Measurements from ENCODE around the gene UGT1A6.
"Not testable (repeated sequence)": the region's sequence is repeated elsewhere in the genome, so short reads cannot be mapped to it uniquely, and the experiment has no call there.

Gene UGT1A6

DNA sequence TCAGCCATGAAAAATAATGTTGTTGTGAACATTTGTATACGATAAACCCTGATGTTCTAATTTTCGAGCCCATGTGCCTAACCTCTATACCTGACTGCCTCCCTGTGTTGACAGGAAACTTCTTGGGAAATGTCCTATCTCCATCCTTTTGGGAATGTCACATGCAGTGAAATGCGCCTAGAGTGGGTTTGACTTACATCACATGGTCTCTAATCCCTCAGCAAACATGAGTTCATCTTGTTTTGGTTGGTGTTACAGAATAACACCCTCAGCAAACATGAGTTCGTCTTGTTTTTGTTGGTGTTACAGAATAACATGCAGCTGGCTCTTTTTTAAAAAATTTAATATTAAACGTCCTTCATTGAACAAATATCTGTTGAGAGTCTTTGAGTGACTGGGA lies 4.3 kb upstream of the UGT1A6 start:
- DNase-seq: no peak

DNA sequence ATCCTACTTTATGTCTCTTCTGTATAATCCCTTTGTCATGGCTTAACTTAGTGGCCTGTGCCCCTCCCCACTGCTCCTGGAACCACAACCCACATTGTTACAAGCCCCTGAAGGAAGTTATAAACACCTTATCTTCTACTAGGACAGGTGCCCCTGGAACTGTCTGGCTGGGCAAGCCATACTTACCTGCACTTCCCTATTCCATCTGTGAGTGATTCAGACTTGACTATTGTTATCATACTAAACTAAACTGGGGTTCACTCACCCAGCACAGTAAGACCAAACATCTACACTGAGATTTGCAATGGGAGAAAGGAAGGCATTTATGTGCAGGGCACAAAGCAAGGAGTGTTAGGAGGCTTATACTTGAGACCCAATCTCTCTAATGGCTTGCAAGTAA lies 3.7 kb upstream of the UGT1A6 start:
- DNase-seq: no peak

DNA sequence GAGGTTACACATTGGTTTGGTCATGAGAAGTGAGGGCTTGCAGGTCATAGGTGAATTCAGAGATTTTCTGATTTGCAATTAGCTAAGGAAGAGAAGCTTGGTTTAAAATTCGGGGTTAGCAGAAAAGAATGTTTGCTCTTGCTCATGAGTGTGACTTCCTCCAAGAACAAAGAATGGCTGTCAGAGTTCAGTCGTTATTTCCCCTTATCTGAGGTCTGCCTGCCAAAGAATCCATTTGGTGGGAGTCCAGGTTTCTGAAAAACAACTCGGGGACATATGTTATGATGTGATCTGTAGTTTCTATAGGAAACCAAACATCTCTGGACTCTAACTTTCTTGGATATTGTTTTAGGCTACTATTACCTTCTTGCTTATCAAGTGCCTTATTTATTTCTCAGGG lies 3.2 kb upstream of the UGT1A6 start:
- DNase-seq: no peak

DNA sequence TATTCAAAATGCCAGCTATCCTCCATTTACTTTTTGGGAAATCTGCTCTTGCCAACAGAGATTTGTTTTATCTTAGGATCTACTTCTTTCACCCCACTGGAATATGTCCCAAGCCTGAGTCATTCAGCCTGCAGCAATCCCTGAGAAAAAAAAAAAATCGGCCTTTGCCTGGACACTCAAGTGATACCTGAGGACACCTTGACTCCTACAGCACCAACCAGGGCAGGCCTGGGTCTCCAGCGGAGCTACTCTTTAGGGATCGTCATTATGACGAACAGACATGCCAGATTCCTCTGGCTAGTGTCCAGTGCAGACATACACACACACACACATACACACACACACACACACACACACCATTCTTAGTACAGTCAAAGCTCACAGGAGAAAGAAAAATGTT lies 2.2 kb upstream of the UGT1A6 start:
- no peak for DNase-seq

DNA sequence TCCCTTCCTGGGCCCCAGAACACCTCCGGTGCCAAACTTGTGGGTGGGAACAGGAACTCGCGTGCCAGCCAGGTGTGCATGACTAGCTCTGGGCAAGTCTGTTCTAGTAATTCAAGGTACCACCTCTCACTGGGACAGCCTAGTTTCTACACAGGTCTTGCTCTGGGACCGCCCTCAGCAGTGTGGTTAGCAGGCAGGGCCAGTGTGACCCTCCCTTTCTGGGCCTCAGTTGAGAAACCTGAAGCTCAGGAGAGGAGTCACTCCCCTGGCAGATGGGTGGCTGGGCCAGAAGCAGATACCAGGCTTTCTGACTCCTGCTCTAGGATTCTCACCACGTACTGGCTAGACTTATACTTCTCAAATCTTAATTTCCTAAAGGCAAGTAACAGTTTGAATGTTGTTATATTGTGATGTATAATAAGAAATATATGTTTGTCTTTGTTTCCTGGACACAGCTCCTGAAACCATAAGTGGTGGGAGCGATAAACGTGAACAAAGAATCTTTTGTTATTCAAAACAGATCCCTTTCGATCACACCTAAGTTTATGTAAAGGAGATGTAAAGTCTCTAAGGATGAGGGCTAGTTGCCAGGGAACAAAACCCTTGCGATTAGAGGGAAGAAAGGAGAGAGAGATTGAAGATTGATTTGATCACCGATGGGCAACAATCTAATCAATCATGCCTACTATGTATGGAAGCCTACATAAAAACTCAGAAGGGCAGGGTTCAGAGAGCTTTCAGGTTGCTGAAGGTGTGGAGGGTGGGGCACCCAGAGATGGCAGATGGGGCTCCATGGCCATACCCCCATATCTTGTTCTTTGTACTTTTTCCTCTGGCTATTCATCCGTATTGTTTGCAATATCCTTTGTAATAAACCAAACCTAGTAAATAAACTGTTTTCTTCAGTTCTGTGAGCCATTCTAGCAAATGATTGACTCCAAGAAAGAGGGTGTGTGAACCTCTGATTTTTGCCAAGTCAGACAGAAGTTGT lies 952 bp upstream of the UGT1A6 start:
- DNase-seq: no peak

DNA sequence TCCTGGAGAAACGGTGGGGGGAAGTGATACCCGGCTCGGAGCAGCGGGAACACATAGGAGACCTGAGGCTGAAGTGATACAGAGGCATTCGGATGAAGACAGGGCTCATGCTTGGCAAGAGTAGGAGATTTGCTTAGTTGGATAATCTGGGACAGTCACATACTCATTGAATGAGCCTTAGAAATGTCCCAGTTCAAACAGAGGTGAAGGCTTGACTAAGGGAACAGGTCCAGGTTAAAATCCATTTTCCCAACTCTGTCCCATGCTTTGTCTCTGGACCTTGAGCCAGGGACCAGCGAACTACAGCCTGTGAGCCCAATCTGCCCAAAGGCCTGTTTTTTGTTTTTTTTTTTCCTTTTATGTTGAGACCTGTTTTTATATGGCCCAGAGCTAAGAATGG lies 1.3 kb downstream of the UGT1A6 start:
- no peak for DNase-seq

DNA sequence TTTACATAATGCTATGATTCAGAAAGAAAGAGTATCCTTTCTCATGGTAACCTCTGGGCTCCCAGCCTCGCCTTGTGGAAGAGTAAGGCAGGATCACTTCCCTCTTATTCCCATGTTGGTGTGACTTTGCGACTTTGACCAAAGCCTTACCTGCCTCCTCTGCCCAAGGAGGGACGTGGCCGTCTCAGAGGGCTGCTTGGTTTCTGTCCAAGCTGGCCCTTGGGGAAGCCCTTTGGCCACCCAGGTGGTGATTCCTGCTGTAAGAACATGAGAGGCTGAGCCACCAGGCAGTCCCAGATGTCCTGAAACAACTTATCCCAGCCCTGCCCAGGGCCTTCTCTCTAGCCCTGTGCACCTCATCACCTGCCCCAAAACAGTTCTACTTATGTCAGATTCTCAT lies 6.0 kb downstream of the UGT1A6 start:
- DNase-seq: no peak

DNA sequence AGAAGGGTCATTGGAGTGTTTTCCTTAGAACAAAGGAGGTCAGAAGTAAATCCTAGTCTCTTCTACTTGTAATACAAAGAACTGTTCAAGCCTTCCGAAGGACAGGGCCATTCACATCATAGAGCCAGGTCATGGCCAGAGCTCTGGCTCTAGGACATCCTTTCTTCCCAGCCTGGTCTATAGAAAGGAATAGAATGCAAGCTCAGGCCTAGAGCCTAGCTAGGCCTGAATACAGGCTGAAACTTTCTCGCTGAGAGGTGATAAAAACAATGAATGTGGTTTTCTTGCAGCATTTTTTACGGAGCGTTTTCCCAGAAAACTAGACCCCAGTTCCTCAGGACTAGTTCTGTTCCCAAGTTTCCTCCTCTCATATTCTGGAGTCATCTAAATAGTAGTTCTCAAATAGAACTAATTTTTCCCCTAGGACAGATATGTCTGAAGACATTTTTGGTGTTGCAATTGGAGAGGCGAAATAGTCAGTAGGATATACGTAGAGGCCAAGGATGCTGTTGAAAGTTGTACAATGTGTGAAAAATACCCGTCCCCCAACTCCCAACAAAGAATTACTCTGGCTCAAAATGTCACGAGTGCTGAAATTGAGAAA lies 6.8 kb downstream of the UGT1A6 start:
- no peak for DNase-seq

DNA sequence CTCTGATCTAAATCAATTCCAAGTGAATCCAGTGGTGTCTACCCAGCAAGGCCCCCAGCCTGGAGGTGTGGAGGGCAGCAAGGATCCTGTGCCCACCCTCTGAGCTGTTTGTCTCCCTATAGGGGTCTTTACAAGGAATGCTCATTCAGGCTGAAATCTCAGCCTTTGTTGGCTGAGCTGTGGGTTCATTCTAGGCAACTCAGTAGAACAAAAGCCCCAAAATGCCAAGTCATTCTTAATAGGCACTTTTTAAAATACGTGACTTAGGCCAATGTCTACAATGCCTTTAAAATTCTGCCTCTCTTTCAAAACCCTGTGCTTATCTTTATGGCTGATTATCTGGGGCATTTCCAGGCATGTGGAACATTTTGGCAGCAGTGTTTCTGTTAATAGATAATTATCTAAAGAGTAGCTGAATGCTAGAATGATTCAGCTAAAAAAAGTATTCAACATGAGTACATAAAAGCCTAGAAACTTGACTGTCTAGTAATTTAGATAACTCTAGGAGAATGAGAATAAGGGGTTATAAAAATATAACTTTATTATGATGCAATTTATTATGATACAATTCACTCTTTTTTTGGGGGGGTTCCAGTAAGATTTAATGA lies 7.4 kb downstream of the UGT1A6 start:
- DNase-seq: no peak

DNA sequence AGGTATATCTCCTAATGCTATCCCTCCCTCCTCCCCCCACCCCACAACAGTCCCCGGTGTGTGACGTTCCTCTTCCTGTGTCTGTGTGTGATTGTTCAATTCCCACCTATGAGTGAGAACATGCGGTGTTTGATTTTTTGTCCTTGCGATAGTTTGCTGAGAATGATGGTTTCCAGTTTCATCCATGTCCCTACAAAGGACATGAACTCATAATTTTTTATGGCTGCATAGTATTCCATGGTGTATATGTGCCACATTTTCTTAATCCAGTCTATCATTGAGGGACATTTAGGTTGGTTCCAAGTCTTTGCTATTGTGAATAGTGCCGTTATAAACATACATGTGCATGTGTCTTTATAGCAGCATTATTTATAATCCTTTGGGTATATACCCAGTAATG lies 8.2 kb downstream of the UGT1A6 start:
- not testable (repeated sequence) for DNase-seq

DNA sequence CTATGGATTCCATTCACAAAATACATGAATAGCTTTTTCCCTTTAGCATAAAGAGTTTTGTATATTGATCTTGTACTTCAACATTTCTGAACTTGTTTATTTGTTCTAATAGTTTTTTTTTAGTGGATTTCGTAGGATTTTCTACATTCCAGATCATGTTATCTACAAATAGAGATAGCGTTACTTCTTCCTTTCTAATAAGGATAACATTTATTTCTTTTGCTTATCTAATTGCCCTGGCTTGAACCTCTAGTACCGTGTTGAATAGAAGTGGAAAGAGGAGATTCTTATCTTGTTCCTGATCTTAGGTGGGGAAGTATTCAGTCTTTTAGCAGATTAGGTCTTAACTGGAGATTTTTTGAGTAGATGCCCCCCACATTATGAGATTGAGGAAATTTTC lies 9.5 kb downstream of the UGT1A6 start:
- DNase-seq: no peak

DNA sequence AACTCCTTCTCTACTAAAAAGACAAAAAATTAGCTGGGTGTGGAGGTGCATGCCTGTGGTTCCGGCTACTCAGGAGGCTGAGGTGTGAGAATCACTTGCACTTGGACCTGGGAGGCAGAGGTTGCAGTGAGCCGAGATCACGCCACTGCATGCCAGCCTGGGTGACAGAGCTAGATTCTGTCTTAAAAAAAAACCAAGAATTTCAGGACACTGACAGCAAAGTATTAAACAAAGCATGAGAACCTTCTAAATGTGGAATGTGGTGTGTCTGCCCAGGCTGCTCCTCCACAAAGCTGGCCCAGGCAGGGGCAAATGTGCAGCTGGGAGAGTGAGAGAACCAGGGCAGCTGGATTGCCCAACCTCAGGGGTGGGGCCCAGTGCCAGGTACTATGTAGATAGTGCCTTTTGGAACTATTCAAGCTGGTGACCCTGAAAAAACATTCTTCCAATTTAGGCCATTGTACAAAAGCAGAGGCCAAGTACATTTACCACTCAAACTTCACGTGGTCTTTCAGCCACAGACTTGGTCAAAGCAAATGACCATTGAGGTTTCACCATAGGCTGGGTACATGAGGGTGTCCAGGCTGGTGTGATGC lies 13.3 kb downstream of the UGT1A6 start:
- DNase-seq: no peak

DNA sequence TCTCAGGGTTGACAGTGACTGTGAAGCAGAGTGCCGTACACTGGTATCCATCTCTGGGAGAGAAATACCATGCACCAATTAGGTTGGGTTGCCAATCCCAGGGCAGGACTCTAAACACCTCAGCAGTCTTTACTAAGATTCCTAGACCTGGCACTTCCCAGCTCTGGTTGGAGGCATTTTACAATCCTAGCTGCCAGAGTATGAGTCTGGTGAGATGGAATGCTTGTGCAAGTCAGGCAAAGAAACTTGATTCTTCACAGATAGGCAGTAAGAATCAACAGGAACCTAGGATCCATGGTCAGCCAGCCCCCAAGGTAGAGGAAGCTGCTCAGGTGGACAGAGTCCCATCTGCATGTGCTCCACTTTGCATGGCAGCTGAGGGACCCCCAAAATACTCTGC lies 14.0 kb downstream of the UGT1A6 start:
- no peak for DNase-seq

DNA sequence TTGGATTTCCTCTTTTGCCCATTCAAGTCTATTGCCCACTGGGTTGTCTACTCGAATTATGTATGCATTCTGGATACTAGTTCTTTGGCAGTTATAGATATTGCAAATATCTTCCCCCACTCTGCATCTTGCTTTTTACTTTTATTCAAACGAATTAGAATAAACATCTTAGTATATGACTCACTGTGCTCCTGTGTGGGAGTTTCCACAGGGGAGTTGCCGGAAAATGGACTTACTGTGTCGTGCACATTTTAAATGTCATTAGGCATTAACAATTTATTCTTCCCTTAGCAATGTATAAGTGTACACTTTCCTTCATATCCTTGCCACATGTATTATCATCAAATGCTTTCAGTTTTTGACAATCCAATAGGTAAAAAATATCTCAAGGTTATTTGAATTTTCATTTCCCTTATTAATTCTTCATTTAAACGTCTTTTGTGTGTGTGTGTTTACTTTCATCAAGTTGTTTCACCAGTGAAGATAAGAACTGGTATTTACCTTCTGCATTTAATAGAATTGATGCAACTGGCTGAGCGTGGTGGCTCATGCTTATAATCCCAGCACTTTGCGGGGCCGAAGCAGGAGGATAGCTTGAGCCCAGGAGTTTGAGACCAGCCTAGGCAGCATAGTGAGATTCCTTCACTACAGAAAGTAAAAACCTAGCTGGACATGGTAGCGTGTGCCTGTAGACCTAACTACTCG lies 15.4 kb downstream of the UGT1A6 start:
- no peak for DNase-seq

DNA sequence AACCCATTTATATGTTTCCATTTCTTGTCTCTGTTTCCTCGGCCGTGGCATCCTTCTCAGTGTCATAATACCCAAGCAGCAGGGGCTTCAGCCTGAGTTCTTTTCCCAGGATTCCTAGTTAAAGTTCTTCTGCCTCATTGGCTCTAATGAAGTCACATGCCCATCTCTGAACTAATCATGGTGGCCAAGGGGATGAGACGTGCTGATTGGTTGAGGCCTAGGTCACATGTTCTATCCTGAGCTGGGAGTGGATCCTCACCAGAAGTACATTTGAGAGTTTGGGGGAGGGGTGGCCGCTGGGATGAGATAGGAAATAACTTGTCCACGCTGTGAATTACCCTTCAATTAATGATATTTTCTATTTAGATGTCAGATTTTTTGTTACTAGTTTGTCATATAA lies 16.3 kb downstream of the UGT1A6 start:
- no peak for DNase-seq

DNA sequence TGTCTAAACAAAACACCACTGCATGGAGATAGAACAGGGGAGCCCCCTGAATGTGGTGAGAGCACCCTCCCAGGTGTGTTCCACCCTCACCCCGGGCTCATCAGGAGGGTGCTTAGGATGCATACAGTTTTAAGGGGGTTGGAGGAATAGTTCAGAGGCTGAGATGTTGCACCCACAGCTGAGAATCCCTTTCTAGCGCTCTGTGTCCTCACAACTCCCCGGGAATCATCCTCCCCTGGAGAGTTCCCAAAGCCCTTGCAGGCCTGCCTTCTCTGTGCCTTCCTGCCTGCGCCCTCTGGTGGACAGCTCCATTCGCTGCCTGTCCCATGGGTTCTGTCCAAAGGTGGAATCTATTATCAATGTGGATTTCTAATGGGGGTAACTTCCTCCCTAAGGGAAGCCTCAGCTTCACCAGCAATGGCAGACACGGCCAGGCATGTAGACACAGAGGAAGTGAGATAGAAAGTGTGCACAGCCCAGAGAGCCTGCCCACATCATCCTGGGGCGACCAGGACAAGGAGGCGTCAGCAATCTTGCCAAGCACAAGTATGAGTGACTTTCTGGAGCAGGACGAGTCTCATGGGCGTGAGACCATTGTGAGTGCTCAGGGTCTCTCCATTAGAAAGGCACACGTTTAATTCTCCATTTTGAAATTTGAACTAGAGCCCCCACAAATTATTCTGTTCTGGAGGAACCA lies 18.8 kb downstream of the UGT1A6 start:
- DNase-seq: peak; percentile 52

DNA sequence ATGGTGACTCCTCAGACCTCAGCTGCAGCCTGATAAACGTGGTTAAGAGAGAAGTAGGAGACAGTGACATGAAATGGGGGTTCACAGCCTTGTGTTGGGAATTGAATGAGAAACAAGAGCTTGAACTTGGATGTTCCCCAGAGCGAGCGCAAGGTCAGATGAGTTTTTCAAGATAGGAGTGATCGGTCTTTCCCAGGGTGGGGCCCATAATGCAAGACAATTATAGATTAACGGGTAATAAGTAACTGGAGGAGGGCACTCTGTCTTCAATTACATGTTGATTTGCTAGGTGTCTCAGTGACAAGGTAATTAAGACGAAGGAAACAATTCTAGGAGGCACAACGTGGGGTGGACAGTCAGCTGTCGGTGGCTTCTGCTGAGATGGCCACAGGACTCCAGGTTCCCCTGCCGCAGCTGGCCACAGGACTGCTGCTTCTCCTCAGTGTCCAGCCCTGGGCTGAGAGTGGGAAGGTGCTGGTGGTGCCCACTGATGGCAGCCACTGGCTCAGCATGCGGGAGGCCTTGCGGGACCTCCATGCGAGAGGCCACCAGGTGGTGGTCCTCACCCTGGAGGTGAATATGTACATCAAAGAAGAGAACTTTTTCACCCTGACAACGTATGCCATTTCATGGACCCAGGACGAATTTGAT lies 20.0 kb downstream of the UGT1A6 start, which contains the start of gene UGT1A5:
UGT1A5 (plus strand) TSS at position 297 of the 651 bp plus-strand sequence; CDS start at position 382, 85 bp downstream.
- no peak for DNase-seq

DNA sequence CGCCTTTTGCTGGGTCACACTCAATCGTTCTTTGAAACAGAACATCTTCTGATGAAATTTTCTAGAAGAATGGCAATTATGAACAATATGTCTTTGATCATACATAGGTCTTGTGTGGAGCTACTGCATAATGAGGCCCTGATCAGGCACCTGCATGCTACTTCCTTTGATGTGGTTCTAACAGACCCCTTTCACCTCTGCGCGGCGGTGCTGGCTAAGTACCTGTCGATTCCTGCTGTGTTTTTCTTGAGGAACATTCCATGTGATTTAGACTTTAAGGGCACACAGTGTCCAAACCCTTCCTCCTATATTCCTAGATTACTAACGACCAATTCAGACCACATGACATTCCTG lies 20.5 kb downstream of the UGT1A6 start:
- DNase-seq: no peak

DNA sequence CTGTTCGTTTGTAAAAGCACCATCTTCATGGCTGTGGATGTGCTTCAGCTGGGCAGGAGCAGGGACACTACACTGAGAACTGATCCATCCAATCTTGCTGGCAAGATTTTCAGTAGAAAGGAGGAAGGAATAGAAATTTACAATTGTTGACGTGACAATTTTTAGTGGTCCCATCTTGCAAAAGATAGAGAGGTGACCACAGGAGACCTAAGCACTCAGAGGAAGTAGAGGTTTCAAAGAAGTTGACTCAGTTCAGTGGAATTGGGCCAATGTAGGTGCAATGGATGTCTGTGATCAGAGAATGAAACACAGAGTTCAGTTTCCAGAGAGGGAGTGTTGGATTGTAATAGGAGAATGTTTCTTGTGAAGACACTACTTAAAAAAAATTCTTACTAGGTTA lies 21.4 kb downstream of the UGT1A6 start:
- DNase-seq: no peak

DNA sequence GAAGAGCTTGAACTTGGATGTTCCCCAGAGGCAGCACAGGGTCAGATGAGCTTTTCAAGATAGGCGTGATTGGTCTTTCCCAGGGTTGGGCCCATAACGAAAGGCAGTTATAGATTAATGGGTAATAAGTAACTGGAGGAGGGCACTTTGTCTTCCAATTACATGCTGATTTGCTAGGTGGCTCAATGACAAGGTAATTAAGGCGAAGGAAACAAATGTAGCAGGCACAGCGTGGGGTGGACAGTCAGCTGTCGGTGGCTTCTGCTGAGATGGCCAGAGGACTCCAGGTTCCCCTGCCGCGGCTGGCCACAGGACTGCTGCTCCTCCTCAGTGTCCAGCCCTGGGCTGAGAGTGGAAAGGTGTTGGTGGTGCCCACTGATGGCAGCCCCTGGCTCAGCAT lies 25.9 kb downstream of the UGT1A6 start, which contains the start of gene UGT1A4:
UGT1A4 (plus strand) TSS at position 185 of the 400 bp plus-strand sequence; CDS start at position 270, 85 bp downstream.
- no peak for DNase-seq

DNA sequence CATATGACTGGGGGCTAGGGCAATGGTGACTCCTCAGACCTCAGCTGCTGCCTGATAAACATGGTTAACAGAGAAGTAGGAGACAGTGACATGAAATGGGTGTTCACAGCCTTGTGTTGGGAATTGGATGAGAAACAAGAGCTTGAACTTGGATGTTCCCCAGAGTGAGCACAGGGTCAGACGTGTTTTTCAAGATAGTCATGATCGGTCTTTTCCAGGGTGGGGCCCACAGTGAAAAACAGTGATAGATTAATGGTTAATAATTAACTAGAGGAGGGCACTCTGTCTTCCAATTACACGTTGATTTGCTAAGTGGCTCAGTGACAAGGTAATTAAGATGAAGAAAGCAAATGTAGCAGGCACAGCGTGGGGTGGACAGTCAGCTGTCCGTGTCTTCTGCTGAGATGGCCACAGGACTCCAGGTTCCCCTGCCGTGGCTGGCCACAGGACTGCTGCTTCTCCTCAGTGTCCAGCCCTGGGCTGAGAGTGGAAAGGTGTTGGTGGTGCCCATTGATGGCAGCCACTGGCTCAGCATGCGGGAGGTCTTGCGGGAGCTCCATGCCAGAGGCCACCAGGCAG lies 36.1 kb downstream of the UGT1A6 start, which contains the start of gene UGT1A3:
UGT1A3 (plus strand) TSS at position 320 of the 579 bp plus-strand sequence; CDS start at position 405, 85 bp downstream.
- DNase-seq: no peak

All from T1000 (cell line).